HEK293 (cell line): ENCODE data around the gene LGALS1.
"Not testable (repeated sequence)": the region's sequence is repeated elsewhere in the genome, so short reads cannot be mapped to it uniquely, and the experiment has no call there.

Experiments used
- CTCF ChIA-PET: fragments of 350-600 bp; formaldehyde crosslinking; extraction: SDS; loops from one replicate; lab custom pipeline; 2021; ENCODE audit warnings: antibody characterized with exemption; lab: Yijun Ruan, JAX
- POLR2A ChIA-PET: fragments of 300-600 bp; formaldehyde crosslinking; extraction: SDS; loops from one replicate; lab custom pipeline; 2020; ENCODE audit warnings: antibody characterized with exemption, inconsistent platforms; lab: Yijun Ruan, JAX
- H3K27ac ChIP-seq: fragments of 200-500 bp; sonication (Bioruptor generic); 2 replicates; pipeline ENCODE4 v1.5.1; 2014; ENCODE audit warnings: low read depth, low read length, control low read depth, inconsistent platforms; ENCODE audit errors: extremely low read depth
- H3K36me3 ChIP-seq, 2 experiments: fragments of 200-500 bp in 1 of 2; sonication (Bioruptor generic) in 1 of 2; 1 replicate in 1 of 2; 2 replicates in 1 of 2; pipeline ENCODE4 v1.5.1; 2014 to 2017; ENCODE audit warnings: inconsistent platforms in 2 of 2, low read length in 2 of 2; ENCODE audit not compliant: control insufficient read depth in 2 of 2, insufficient read depth in 1 of 2
- H3K4me1 ChIP-seq: fragments of 200-500 bp; sonication (Bioruptor generic); 2 replicates; pipeline ENCODE4 v1.5.1; 2014; ENCODE audit warnings: mild to moderate bottlenecking, low read length, inconsistent platforms; ENCODE audit not compliant: control insufficient read depth, insufficient read depth
- H3K4me3 ChIP-seq: 2 replicates; pipeline ENCODE4 v1.5.1; 2011; ENCODE audit warnings: low read depth, mild to moderate bottlenecking, control low read depth, low read length, moderate library complexity
- H3K9me3 ChIP-seq: fragments of 200-500 bp; sonication (Bioruptor generic); 2 replicates; pipeline ENCODE4 v1.5.1; 2014; ENCODE audit warnings: low read depth, low read length, inconsistent platforms; ENCODE audit not compliant: control insufficient read depth, insufficient read depth
- BCL11A ChIP-seq: fragments of 450-650 bp; formaldehyde crosslinking; IDR thresholded peaks from 2 replicates; pipeline ENCODE4 v1.5.1; 2016; ENCODE audit warnings: low read depth, missing biosample characterization, missing genetic modification characterization
- GLIS2 ChIP-seq: fragments of 450-650 bp; formaldehyde crosslinking; IDR thresholded peaks from 2 replicates; pipeline ENCODE4 v1.5.1; 2016; ENCODE audit warnings: missing biosample characterization, missing genetic modification characterization
- HIC1 ChIP-seq: fragments of 450-650 bp; formaldehyde crosslinking; IDR thresholded peaks from 2 replicates; pipeline ENCODE4 v1.5.1; 2016; ENCODE audit warnings: missing biosample characterization, missing genetic modification characterization
- IKZF3 ChIP-seq: fragments of 450-650 bp; IDR thresholded peaks from 2 replicates; pipeline ENCODE4 v1.5.0; 2018; ENCODE audit warnings: missing biosample characterization, mild to moderate bottlenecking, missing genetic modification characterization, moderate library complexity
- KLF1 ChIP-seq: fragments of 450-650 bp; formaldehyde crosslinking; IDR thresholded peaks from 2 replicates; pipeline ENCODE4 v1.5.1; 2016; ENCODE audit warnings: missing biosample characterization, missing genetic modification characterization
- KLF16 ChIP-seq: fragments of 450-650 bp; formaldehyde crosslinking; IDR thresholded peaks from 2 replicates; pipeline ENCODE4 v1.5.1; 2017; ENCODE audit warnings: missing biosample characterization, missing genetic modification characterization
- KLF8 ChIP-seq: fragments of 450-650 bp; formaldehyde crosslinking; IDR thresholded peaks from 2 replicates; pipeline ENCODE4 v1.5.1; 2016; ENCODE audit warnings: missing biosample characterization, missing genetic modification characterization
- KLF9 ChIP-seq: fragments of 450-650 bp; formaldehyde crosslinking; IDR thresholded peaks from 2 replicates; pipeline ENCODE4 v1.5.1; 2016; ENCODE audit warnings: missing biosample characterization, missing genetic modification characterization, low read depth
- SCRT1 ChIP-seq: fragments of 450-650 bp; formaldehyde crosslinking; IDR thresholded peaks from 2 replicates; pipeline ENCODE4 v1.5.1; 2016; ENCODE audit warnings: missing biosample characterization, missing genetic modification characterization, borderline replicate concordance
- SP2 ChIP-seq: fragments of 450-650 bp; formaldehyde crosslinking; IDR thresholded peaks from 2 replicates; pipeline ENCODE4 v1.5.1; 2016; ENCODE audit warnings: missing biosample characterization, missing genetic modification characterization
- SP3 ChIP-seq: fragments of 450-650 bp; formaldehyde crosslinking; IDR thresholded peaks from 2 replicates; pipeline ENCODE4 v1.5.1; 2016; ENCODE audit warnings: missing biosample characterization, missing genetic modification characterization
- SP7 ChIP-seq: fragments of 450-650 bp; formaldehyde crosslinking; IDR thresholded peaks from 2 replicates; pipeline ENCODE4 v1.5.1; 2016; ENCODE audit warnings: missing biosample characterization, missing genetic modification characterization
- WT1 ChIP-seq: fragments of 450-650 bp; formaldehyde crosslinking; IDR thresholded peaks from 2 replicates; pipeline ENCODE4 v1.5.1; 2016; ENCODE audit warnings: missing biosample characterization, missing genetic modification characterization
- ZBTB17 ChIP-seq: fragments of 450-650 bp; formaldehyde crosslinking; IDR thresholded peaks from 2 replicates; pipeline ENCODE4 v1.5.1; 2016; ENCODE audit warnings: missing biosample characterization, missing genetic modification characterization
- ZBTB20 ChIP-seq: fragments of 450-650 bp; formaldehyde crosslinking; IDR thresholded peaks from 2 replicates; pipeline ENCODE4 v1.5.1; 2016; ENCODE audit warnings: missing biosample characterization, missing genetic modification characterization
- ZBTB8A ChIP-seq: fragments of 450-650 bp; formaldehyde crosslinking; IDR thresholded peaks from 2 replicates; pipeline ENCODE4 v1.5.1; 2016; ENCODE audit warnings: missing biosample characterization, missing genetic modification characterization
- ZEB2 ChIP-seq: fragments of 450-650 bp; formaldehyde crosslinking; IDR thresholded peaks from 2 replicates; pipeline ENCODE4 v1.5.1; 2016; ENCODE audit warnings: missing biosample characterization, missing genetic modification characterization
- ZIC2 ChIP-seq: fragments of 450-650 bp; formaldehyde crosslinking; IDR thresholded peaks from 2 replicates; pipeline ENCODE4 v1.5.1; 2016; ENCODE audit warnings: missing biosample characterization, missing genetic modification characterization
- ZNF121 ChIP-seq: fragments of 450-650 bp; formaldehyde crosslinking; IDR thresholded peaks from 2 replicates; pipeline ENCODE4 v1.5.1; 2016; ENCODE audit warnings: missing biosample characterization, missing genetic modification characterization
- ZNF335 ChIP-seq: fragments of 450-650 bp; formaldehyde crosslinking; conservative IDR thresholded peaks from 2 replicates; pipeline ENCODE4 v1.5.1; 2016; ENCODE audit warnings: missing biosample characterization, missing genetic modification characterization
- ZNF362 ChIP-seq: fragments of 450-650 bp; formaldehyde crosslinking; IDR thresholded peaks from 2 replicates; pipeline ENCODE4 v1.5.1; 2016; ENCODE audit warnings: missing biosample characterization, missing genetic modification characterization
- ZNF600 ChIP-seq: fragments of 450-650 bp; formaldehyde crosslinking; IDR thresholded peaks from 2 replicates; pipeline ENCODE4 v1.5.1; 2016; ENCODE audit warnings: missing biosample characterization, missing genetic modification characterization
- ZNF629 ChIP-seq: fragments of 450-650 bp; formaldehyde crosslinking; IDR thresholded peaks from 2 replicates; pipeline ENCODE4 v1.5.1; 2017; ENCODE audit warnings: missing biosample characterization, missing genetic modification characterization

Gene LGALS1

GRCh38 chr22:37694131-37694530 lies 18.7 kb downstream of the LGALS1 start:
- CTCF ChIA-PET: interaction anchor here (1.3 to 2.3 kb wide), 2 partner anchors 12 to 51 kb away, joined by 4 to 14 read pairs; no protein-coding TSS in a partner anchor
- H3K4me3 ChIP-seq, H3K27ac ChIP-seq, H3K4me1 ChIP-seq, H3K9me3 ChIP-seq, POLR2A ChIA-PET: not testable (repeated sequence)
- H3K36me3 ChIP-seq: peaks cover 10 to 44% of the 10 kb centered on the region in 2 experiments; a peak in 2 of 3 replicates
- 0 out of 2 replicates have a peak, but pooled peaks have one; percentile 9 for TF ChIP-seq SCRT1 (tag by site-specific recombination)

DNA sequence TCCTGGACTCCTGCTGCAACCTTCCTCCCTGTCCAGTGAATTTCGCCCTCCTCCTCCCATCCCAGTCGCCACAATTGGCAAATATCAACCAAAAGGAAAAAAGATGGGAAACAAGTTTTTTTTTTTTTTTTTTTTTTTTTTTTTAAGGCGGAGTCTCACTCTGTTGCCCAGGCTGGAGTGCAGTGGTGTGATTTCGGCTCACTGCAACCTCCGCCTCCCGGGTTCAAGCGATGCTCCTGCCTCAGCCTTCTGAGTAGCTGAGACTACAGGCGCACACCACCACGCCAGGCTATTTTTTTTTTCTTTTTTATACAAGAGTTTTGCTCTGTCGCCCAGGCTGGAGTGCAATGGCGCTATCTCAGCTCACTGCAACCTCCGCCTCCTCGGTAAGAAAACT lies 20.8 kb downstream of the LGALS1 start:
- H3K4me1 ChIP-seq, H3K9me3 ChIP-seq, H3K4me3 ChIP-seq, H3K27ac ChIP-seq: not testable (repeated sequence)
- POLR2A ChIA-PET: interaction anchor here (0.8 to 1.6 kb wide), 2 partner anchors 10 to 38 kb away, joined by 3 to 11 read pairs; partner anchors contain the start of gene NOL12
- CTCF ChIA-PET: interaction anchor here (0.6 to 3.1 kb wide), 7 partner anchors 12 to 131 kb away, joined by 3 to 13 read pairs (median 4); no protein-coding TSS in a partner anchor
- TF ChIP-seq ZNF362 (tag by site-specific recombination) (peak; percentile 88), ZNF121 (tag by site-specific recombination) (peak; percentile 64; the same call in 1 of the 2 replicates)
- H3K36me3 ChIP-seq: peaks cover 10 to 26% of the 10 kb centered on the region in 2 experiments; a peak in 2 of 3 replicates

DNA sequence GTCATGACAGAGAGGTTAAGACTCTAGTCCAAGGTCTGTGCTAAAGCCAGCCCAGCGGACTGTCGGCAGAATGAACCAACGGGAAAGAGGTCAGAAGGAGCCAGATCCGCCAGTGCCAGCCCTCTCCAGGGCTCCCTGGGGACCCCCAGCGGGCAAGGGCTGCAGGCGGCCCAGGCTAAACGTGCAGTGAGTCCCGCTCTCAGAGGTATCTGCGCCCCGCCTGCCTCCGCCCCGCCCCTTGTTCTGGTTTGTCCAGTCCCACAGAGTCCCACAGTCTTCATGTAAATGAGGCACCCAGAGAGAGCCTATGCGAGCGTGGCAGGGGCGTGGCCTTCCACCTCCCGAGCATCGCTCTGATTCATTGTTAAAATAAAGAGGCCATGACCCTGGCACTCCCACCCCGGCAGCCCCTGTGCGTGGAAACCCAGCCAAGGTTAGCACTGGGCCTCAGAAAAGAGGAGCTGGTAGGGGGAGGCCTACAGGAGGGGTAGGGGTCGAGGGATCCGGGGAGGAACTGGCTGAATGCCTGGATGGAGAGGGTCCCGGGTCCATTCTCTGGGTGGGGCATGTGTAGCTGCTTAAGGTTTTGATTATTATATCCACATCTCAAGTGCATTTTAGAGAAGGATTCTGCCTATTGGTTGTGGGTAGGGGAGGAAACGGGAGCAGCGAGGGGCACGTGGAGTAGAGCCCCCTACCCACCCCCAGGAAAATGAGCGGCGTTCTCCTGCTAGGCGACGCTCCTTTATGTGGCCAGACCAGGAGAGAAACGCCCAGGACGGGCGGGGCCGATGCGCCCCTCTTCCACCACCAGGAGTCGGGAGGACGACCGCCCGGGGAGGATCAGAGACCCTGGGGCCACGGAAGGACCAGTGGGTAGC lies 21.5 kb downstream of the LGALS1 start, which contains the start of gene TRIOBP:
TSS of gene TRIOBP (plus strand) at position 392 of the 881 bp plus-strand sequence. CDS start 4,318 bp downstream, outside the sequence.
- Histone ChIP-seq H3K4me3 (no peak within 1 kb of the TSS), H3K36me3 (peaks cover 10 to 20% of the 10 kb centered on the region in 2 experiments; a peak in 2 of 3 replicates), H3K27ac (no peak within 1 kb of the TSS), H3K4me1 (peaks cover 6% of the 10 kb centered on the region), H3K9me3 (no peaks in the 10 kb centered on the region)
- CTCF ChIA-PET: interaction anchor here (0.6 to 3.1 kb wide), 8 partner anchors 9 to 131 kb away, joined by 3 to 13 read pairs (median 4); no protein-coding TSS in a partner anchor
- POLR2A ChIA-PET: interaction anchor here (0.8 to 1.6 kb wide), 2 partner anchors 10 to 39 kb away, joined by 3 to 11 read pairs; partner anchors contain the start of gene NOL12
- TF ChIP-seq ZEB2 (tag by site-specific recombination) (peak; percentile 62; the same call in 1 of the 2 replicates), WT1 (tag by site-specific recombination) (peak; percentile 54; the same call in 1 of the 2 replicates), ZNF335 (no peak), ZNF629 (peak; percentile 32; the same call in 1 of the 2 replicates), KLF16 (tag by site-specific recombination) (0 out of 2 replicates have a peak, but pooled peaks have one; percentile 23), KLF9 (peak; percentile 80; the same call in 1 of the 2 replicates), ZNF362 (tag by site-specific recombination) (no peak), ZBTB8A (tag by site-specific recombination) (peak; percentile 89), GLIS2 (peak; percentile 90), ZBTB20 (tag by site-specific recombination) (no peak), ZBTB17 (tag by site-specific recombination) (peak; percentile 81), IKZF3 (peak; percentile 61; the same call in 1 of the 2 replicates), SP3 (peak; percentile 35; the same call in 1 of the 2 replicates), KLF1 (tag by site-specific recombination) (peak; percentile 60; the same call in 1 of the 2 replicates), KLF8 (tag by site-specific recombination) (peak; percentile 51; the same call in 1 of the 2 replicates), HIC1 (tag by site-specific recombination) (peak; percentile 75; the same call in 1 of the 2 replicates), ZNF600 (tag by site-specific recombination) (0 out of 2 replicates have a peak, but pooled peaks have one; percentile 40), ZIC2 (tag by site-specific recombination) (peak; percentile 85), SP7 (tag by site-specific recombination) (peak; percentile 41; the same call in 1 of the 2 replicates), BCL11A (tag by site-specific recombination) (peak; percentile 39; the same call in 1 of the 2 replicates), SP2 (tag by site-specific recombination) (peak; percentile 75)
